GM12878 (cell line): ENCODE measurements around the gene EHBP1L1. TPM values are rescaled to one million over a fixed set of nuclear protein-coding genes. Genes with fewer than 3 reads are reported as not detected.

Experiments used
- ATAC-seq: fragments of 200-7000 bp; cut with Tn5 transposase; 3 replicates; pipeline ENCODE4 v1.9.1; 2020; ENCODE audit warnings: mild to moderate bottlenecking, moderate library complexity
- BruUV-seq: library from RNA; stranded (reverse); fragments of 400-500 nt; replicated peaks from 2 replicates; lab custom pipeline; 2021; lab: Mats Ljungman, UMichigan
- CTCF ChIA-PET: fragments of 300-600 bp; sonication (Branson Sonifier 250); formaldehyde crosslinking; extraction: SDS; loops from one replicate; lab custom pipeline; 2021; ENCODE audit warnings: inconsistent platforms; lab: Yijun Ruan, JAX
- POLR2A ChIA-PET: fragments of 350-600 bp; formaldehyde crosslinking; extraction: SDS; loops from one replicate; lab custom pipeline; 2021; ENCODE audit warnings: inconsistent platforms; lab: Charles Lee
- RAD21 ChIA-PET: fragments of 300-600 bp; sonication (Branson Sonifier 250); formaldehyde crosslinking; loops from one replicate; lab custom pipeline; 2023; ENCODE audit warnings: antibody characterized with exemption; ENCODE audit not compliant: unreplicated experiment; lab: Charles Lee
- SMC1A ChIA-PET: fragments of 300-600 bp; sonication (Branson Sonifier 250); formaldehyde crosslinking; loops from one replicate; lab custom pipeline; 2023; ENCODE audit not compliant: unreplicated experiment, uncharacterized antibody; lab: Charles Lee
- DNase-seq: peaks from one replicate; pipeline ENCODE4 v3.0.0-alpha.2; 2011; ENCODE audit warnings: low read depth, low spot score
- FAIRE-seq: peaks from 3 replicates; lab custom pipeline; 2011; peaks lifted over from hg19 to GRCh38; lab: Jason Lieb, UNC
- H2AFZ ChIP-seq: 2 replicates; pipeline ENCODE4 v1.6.0; 2011; ENCODE audit warnings: low read depth, low read length, control low read depth; ENCODE audit not compliant: control insufficient read depth
- H3K27ac ChIP-seq: 2 replicates; pipeline ENCODE4 v1.5.1; 2011; ENCODE audit warnings: control low read depth; ENCODE audit not compliant: control insufficient read depth, insufficient read depth
- H3K27me3 ChIP-seq, 2 experiments: replicated peaks in 1 of 2; 2 replicates each; pipeline versions ENCODE4 v1.6.0 to v1.6.1; 2011; ENCODE audit warnings: low read length in 1 of 2; ENCODE audit not compliant: control insufficient read depth in 2 of 2, insufficient read depth in 2 of 2
- H3K36me3 ChIP-seq, 2 experiments: 2 replicates each; pipeline ENCODE4 v1.5.1; 2011; ENCODE audit warnings: low read length in 1 of 2; ENCODE audit not compliant: control insufficient read depth in 2 of 2, insufficient read depth in 2 of 2
- H3K4me1 ChIP-seq: 2 replicates; pipeline ENCODE4 v1.6.1; 2011; ENCODE audit warnings: mild to moderate bottlenecking, low read length, moderate library complexity, mixed read lengths; ENCODE audit not compliant: control insufficient read depth, insufficient read depth
- H3K4me2 ChIP-seq: 2 replicates; pipeline ENCODE4 v1.6.0; 2011; ENCODE audit warnings: control low read depth; ENCODE audit not compliant: control insufficient read depth, insufficient read depth
- H3K4me3 ChIP-seq: fragments of 200-600 bp; sonication (generic); 2 replicates; pipeline ENCODE4 v1.5.1; 2016
- H3K79me2 ChIP-seq: 2 replicates; pipeline ENCODE4 v1.6.0; 2011; ENCODE audit warnings: low read length; ENCODE audit not compliant: control insufficient read depth, insufficient read depth
- H3K9ac ChIP-seq: 2 replicates; pipeline ENCODE4 v1.8.0; 2011; ENCODE audit warnings: low read length, control low read depth, mixed read lengths; ENCODE audit not compliant: control insufficient read depth, insufficient read depth
- H3K9me3 ChIP-seq: replicated peaks from 3 replicates; pipeline ENCODE4 v1.5.1; 2011; ENCODE audit warnings: mild to moderate bottlenecking, low read length; ENCODE audit not compliant: control insufficient read depth, insufficient read depth
- H4K20me1 ChIP-seq: 2 replicates; pipeline ENCODE4 v1.6.0; 2011; ENCODE audit not compliant: control insufficient read depth, insufficient read depth
- ELK1 ChIP-seq: IDR thresholded peaks from 2 replicates; pipeline ENCODE4 v1.6.1; 2012; ENCODE audit warnings: low read depth, low read length, improper control_type of control experiment
- SPI1 ChIP-seq: IDR thresholded peaks from 2 replicates; pipeline ENCODE4 v1.6.1; 2011; ENCODE audit warnings: low read depth, mild to moderate bottlenecking, low read length, moderate library complexity, borderline replicate concordance; ENCODE audit not compliant: insufficient read depth
- STAT1 ChIP-seq: fragments of 450-650 bp; conservative IDR thresholded peaks from 2 replicates; pipeline ENCODE4 v1.6.1; 2014; ENCODE audit warnings: antibody characterized with exemption, mild to moderate bottlenecking
- ZNF384 ChIP-seq: IDR thresholded peaks from 2 replicates; pipeline ENCODE4 v1.6.1; 2012; ENCODE audit warnings: low read depth, mild to moderate bottlenecking, low read length, improper control_type of control experiment, borderline replicate concordance
- WGBS: methylation state at CpG from one replicate; pipeline ENCODE4 v1.1.6; 2016; ENCODE audit warnings: low lambda C conversion rate; ENCODE audit not compliant: insufficient replicate concordance, insufficient coverage; ENCODE audit errors: missing lambda C conversion rate; 5-methylcytosine and 5-hydroxymethylcytosine counted together
- in situ Hi-C: fragments of 300-500 bp; cut with MboI; formaldehyde crosslinking; loops from 9 replicates; pipeline ENCODE4 v1.14.3; 2018; ENCODE audit warnings: mixed read lengths
- intact Hi-C: fragments of 100-400 bp; cut with micrococcal nuclease; formaldehyde crosslinking; loops from one replicate; pipeline ENCODE4 v1.14.2; 2022; ENCODE audit not compliant: unreplicated experiment
- polyA plus RNA-seq, 11 experiments: library from polyadenylated mRNA; depleted of rRNA in 4 of 11; unstranded in 6 of 11; stranded (reverse) in 5 of 11; fragments of >200 nt; fragmentation: Nextera tagmentation in 4 of 11; fragmentation: Illumina TruSeq in 1 of 11; extraction: Ambion mirVana in 4 of 11; extraction: Trizol in 1 of 11; gene quantifications; 1 replicate in 1 of 11; 2 replicates in 10 of 11; pipeline versions ENCODE4 v1.2.1 to v1.2.3, GENCODE V29; 2011 to 2016; ENCODE audit warnings: inconsistent platforms in 2 of 11, missing spikeins in 2 of 11, low read depth in 1 of 11
- total RNA-seq, 4 experiments: library from RNA; depleted of rRNA in 3 of 4; stranded (reverse); fragments of >200 nt in 3 of 4; fragmentation: Illumina TruSeq in 1 of 4; extraction: Trizol in 1 of 4; gene quantifications; 2 replicates each; pipeline versions ENCODE4 v1.2.1 to v1.2.3, GENCODE V29; 2013 to 2021

EHBP1L1 gene
- total and polyA plus RNA-seq, 10 of the 15 experiments (the other 5 are each of a cell fraction or from before 2014, with no cell fraction given): 0.06 to 99.4 (median 32.7) TPM

GRCh38 chr11:65565624-65566453 is 10.0 kb upstream of the EHBP1L1 start:
- H4K20me1 ChIP-seq: no peaks in the 10 kb centered on the region
- peak overlapping the region; percentile 33; the same call in 1 of the 2 replicates for H3K4me2 ChIP-seq
- SMC1A ChIA-PET: interaction anchor here (0.6 to 2.2 kb wide), 6 partner anchors 10 to 187 kb away, joined by 3 to 7 read pairs (median 3); no protein-coding TSS in a partner anchor
- WGBS: 53% methylated on average over 7 of the region's 7 CpGs
- in situ Hi-C loops (no loop called here), intact Hi-C loops (no loop called here)
- peaks cover 12% of the 10 kb centered on the region for H3K4me1 ChIP-seq
- H2AFZ ChIP-seq: no peak overlapping the region
- POLR2A ChIA-PET: interaction anchor here (0.5 to 0.9 kb wide), 11 partner anchors 11 to 352 kb away, joined by 3 to 8 read pairs (median 5); partner anchors contain the start of gene FIBP
- RAD21 ChIA-PET: interaction anchor here (0.6 to 1.9 kb wide), 6 partner anchors 14 to 563 kb away, joined by 3 to 8 read pairs (median 4); no protein-coding TSS in a partner anchor
- CTCF ChIA-PET: interaction anchor here (1.1 to 2.0 kb wide), 5 partner anchors 13 to 149 kb away, joined by 3 to 8 read pairs (median 5); no protein-coding TSS in a partner anchor
- FAIRE-seq: no peak
- no peak overlapping the region for H3K9ac ChIP-seq
- no peak overlapping the region for H3K27ac ChIP-seq
- no TSS peak for BruUV-seq
- no peaks in the 10 kb centered on the region for H3K36me3 ChIP-seq
- H3K4me3 ChIP-seq: no peak overlapping the region
- no peaks in the 10 kb centered on the region; a peak in 1 of 4 replicates for H3K27me3 ChIP-seq
- no peaks in the 10 kb centered on the region for H3K9me3 ChIP-seq
- DNase-seq: no peak
- H3K79me2 ChIP-seq: peaks cover 19% of the 10 kb centered on the region
- ATAC-seq: no peak
- TF ChIP-seq SPI1: peak; percentile 57
- TF ChIP-seq ELK1: no peak
- peak; percentile 54 for TF ChIP-seq ZNF384
- no peak for TF ChIP-seq STAT1
- TF ChIP-seq, all 136 proteins: peak for 2
